PC-3 (cell line): ENCODE results near the gene LBHD1.
A peak's percentile ranks its signal among the peaks of the same experiment; 100 is the strongest.

Source experiments
- EZH2 ChIP-seq: fragments of 300-600 bp; sonication (generic); IDR thresholded peaks from one replicate; pipeline ENCODE4 v1.6.1; 2017; ENCODE audit warnings: antibody characterized with exemption, mild to moderate bottlenecking, low read length; ENCODE audit not compliant: unreplicated experiment
- TF ChIP-seq, protein P1 (sequence below): fragments of 300-600 bp; sonication (generic); conservative IDR thresholded peaks from 2 replicates; pipeline ENCODE4 v1.5.1; 2017; ENCODE audit warnings: antibody characterized with exemption, low read depth, mild to moderate bottlenecking, low read length

DNA sequence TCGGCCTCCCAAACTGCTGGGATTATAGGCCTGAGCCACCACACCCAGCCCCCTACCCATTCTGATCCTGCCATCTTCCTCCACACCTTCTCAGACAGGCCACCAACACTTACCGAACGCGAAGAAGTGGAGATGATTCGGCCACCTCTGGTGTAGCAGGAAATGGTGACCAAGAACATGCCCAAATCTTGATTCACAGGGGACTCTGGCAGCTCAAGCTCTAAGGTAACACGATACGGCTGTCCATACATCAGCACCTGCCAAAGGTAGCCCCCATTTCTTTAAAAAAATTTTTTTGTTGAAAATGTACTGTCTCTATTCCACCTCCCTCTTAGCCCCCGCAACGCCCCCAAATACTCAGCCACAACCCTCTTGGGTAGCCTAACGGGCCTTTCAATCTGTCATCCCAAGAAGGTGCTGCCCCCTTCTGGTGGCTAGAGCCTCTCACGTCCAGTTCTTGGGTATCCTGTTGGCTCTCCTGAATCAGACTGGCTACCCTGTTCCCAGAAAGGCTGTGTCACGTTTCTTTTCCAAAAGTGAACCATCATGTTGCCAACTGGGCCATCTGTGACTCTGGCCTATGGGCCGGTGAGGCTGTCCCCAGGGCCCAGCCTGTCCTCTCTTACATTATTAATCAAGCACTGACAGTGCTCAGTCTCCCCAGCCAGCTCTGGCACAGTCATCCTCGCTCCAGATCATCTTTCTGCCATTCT is 22.5 kb upstream of the LBHD1 start:
- TF ChIP-seq, protein P1, sequence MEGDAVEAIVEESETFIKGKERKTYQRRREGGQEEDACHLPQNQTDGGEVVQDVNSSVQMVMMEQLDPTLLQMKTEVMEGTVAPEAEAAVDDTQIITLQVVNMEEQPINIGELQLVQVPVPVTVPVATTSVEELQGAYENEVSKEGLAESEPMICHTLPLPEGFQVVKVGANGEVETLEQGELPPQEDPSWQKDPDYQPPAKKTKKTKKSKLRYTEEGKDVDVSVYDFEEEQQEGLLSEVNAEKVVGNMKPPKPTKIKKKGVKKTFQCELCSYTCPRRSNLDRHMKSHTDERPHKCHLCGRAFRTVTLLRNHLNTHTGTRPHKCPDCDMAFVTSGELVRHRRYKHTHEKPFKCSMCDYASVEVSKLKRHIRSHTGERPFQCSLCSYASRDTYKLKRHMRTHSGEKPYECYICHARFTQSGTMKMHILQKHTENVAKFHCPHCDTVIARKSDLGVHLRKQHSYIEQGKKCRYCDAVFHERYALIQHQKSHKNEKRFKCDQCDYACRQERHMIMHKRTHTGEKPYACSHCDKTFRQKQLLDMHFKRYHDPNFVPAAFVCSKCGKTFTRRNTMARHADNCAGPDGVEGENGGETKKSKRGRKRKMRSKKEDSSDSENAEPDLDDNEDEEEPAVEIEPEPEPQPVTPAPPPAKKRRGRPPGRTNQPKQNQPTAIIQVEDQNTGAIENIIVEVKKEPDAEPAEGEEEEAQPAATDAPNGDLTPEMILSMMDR: peak; percentile 95
- no peak for TF ChIP-seq EZH2
